Transverse colon (tissue), 3 donors: ENCODE results near the gene HIVEP2.

Experiments
- CTCF ChIP-seq, 5 experiments: fragments of 200-600 bp in 3 of 5; fragments of 450-650 bp in 2 of 5; sonication (generic) in 3 of 5; IDR thresholded peaks; 1 replicate in 2 of 5; 2 replicates in 3 of 5; pipeline ENCODE4 v1.5.1; 2016 to 2017; ENCODE audit warnings: antibody characterized with exemption in 5 of 5, inconsistent platforms in 3 of 5, mild to moderate bottlenecking in 2 of 5, moderate library complexity in 1 of 5
- POLR2A ChIP-seq: fragments of 450-650 bp; IDR thresholded peaks from one replicate; pipeline ENCODE4 v1.6.1; 2016; ENCODE audit warnings: antibody characterized with exemption, mild to moderate bottlenecking, moderate library complexity

- TF ChIP-seq CTCF (IDR thresholded peaks at IDR 0.05) (no peak), POLR2A (no peak)
Measured at GRCh38 chr6:142908235-142908634, 36.7 kb downstream of the HIVEP2 start.
